ENCODE results near the gene CYB5R3.

- TF ChIP-seq EP300 (IDR thresholded peaks at IDR 0.05; ENCODE audit: low read depth) (no peak), CTCF (IDR thresholded peaks at IDR 0.05) (no peak)
These were observed 1.2 kb downstream of the CYB5R3 start for GRCh38 chr22:42648017-42648367.
